Measurements from ENCODE around the gene SH3RF2.

Gene SH3RF2

DNA sequence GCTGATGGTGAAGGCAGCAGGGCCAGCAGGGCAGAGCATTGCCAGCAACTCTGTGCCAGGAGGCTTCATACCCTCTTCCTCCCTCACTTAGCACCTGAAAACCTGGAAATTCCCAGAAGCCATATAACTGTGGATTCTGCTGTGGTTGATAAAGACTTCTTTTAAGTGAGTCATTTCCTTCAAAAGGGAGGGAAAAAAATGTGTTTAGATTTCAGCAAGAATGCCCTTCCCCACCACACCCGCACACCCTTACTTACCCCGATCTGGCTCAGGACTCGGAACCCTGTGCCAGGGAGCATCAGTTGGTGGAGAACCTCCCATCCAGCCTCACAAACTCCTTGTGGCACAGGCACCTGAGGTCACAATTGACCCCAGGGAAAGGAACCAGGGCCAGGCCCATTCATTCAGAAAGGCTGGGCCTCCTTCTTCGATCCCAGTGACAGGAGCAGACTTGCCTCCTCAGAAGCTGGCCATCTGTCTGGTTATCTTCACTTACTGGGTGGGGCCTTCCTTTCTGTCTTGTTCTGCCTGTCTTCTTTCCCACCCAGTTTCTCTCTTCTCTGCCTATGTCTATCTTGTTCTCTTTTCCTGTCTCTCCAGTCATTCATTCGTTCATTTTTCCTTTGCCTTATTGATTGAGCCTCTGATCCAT is 106.4 kb downstream of the SH3RF2 start:
- Mint-ChIP-seq H3K4me1 (no peaks in the 10 kb centered on the region), H3K36me3 (no peaks in the 10 kb centered on the region), H3K27ac (no peak overlapping the region), H3K4me3 (no peak overlapping the region), H3K27me3 (no peaks in the 10 kb centered on the region), H3K9me3 (peaks cover 5% of the 10 kb centered on the region)
- ATAC-seq, result no peak

GRCh38 chr5:146043722-146044121 is 107.3 kb downstream of the SH3RF2 start:
- H3K4me3 Mint-ChIP-seq, result no peak overlapping the region
- peaks cover 5% of the 10 kb centered on the region for H3K9me3 Mint-ChIP-seq
- H3K27ac Mint-ChIP-seq, result no peak overlapping the region
- ATAC-seq, result no peak
- H3K36me3 Mint-ChIP-seq, result no peaks in the 10 kb centered on the region
- peaks cover 4% of the 10 kb centered on the region for H3K27me3 Mint-ChIP-seq
- no peaks in the 10 kb centered on the region for H3K4me1 Mint-ChIP-seq

DNA sequence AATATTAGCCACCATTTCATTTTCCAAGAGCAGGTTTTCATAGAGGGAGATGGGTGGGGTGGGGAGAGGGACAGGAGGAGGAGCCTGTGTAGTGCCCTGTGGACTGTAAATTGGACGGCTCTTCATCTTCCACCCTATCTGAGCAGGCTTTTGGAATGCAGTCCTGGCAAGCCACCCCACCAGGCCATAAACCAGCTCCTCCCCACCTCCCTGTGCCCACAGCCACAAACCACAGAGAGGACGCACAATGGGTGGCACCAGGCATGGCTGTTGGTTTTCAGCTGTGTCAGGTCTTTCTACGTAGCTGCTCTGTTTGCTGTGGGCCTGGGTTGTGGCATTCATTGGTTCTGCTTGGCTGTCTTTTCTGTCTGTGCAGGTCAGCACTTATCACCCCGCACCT is 111.0 kb downstream of the SH3RF2 start:
- Mint-ChIP-seq H3K4me3 (no peak overlapping the region), H3K36me3 (no peaks in the 10 kb centered on the region), H3K9me3 (peaks cover 5% of the 10 kb centered on the region), H3K27me3 (peaks cover 34% of the 10 kb centered on the region), H3K27ac (no peak overlapping the region), H3K4me1 (no peaks in the 10 kb centered on the region)
- ATAC-seq, result no peak

- Mint-ChIP-seq H3K36me3 (no peaks in the 10 kb centered on the region), H3K4me3 (no peak overlapping the region), H3K27me3 (peaks cover 34% of the 10 kb centered on the region), H3K4me1 (no peaks in the 10 kb centered on the region), H3K9me3 (peaks cover 5% of the 10 kb centered on the region), H3K27ac (no peak overlapping the region)
- no peak for ATAC-seq
Observed at GRCh38 chr5:146048994-146049703, 112.8 kb downstream of the SH3RF2 start.

DNA sequence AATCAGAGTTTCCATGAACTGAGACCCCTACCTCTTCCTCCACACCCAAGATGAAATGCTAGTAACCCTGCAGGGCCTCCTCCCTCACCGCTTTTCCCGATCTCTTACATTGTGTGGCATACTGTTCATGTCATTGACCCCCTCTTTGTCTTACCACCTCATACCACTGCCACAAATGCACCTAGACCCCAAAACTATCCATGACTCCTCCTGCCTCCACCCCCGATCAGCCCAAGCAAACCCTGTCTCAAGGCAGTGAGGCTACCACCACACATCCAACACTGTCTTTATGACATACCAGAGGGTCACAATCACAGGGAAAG is 113.3 kb downstream of the SH3RF2 start:
- Mint-ChIP-seq H3K9me3 (peaks cover 3% of the 10 kb centered on the region), H3K4me3 (no peak overlapping the region), H3K4me1 (no peaks in the 10 kb centered on the region), H3K36me3 (no peaks in the 10 kb centered on the region), H3K27ac (no peak overlapping the region), H3K27me3 (peaks cover 34% of the 10 kb centered on the region)
- no peak for ATAC-seq

DNA sequence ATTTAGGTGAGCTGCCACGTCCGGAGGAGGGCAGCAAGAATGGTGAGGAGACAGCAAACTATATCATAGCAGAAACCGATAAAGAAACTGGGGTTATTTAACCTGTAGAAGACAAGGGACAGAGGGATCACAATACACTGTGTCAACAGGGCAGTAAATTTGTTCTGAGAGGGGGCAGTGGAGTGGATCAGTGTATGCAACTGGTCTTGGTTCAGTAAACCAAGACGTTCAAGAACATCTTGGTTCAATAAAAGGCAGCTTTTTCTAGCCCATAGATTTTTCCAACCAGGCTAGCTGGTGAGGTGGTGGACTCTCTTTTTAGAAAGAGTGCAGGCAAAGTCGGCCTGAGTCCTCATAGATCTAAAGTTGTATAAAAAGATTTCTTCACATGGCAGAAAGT is 113.7 kb downstream of the SH3RF2 start:
- no peak overlapping the region for H3K4me3 Mint-ChIP-seq
- no peak overlapping the region for H3K27ac Mint-ChIP-seq
- H3K4me1 Mint-ChIP-seq, result no peaks in the 10 kb centered on the region
- no peaks in the 10 kb centered on the region for H3K36me3 Mint-ChIP-seq
- H3K9me3 Mint-ChIP-seq, result peaks cover 3% of the 10 kb centered on the region
- peaks cover 34% of the 10 kb centered on the region for H3K27me3 Mint-ChIP-seq
- ATAC-seq, result no peak

DNA sequence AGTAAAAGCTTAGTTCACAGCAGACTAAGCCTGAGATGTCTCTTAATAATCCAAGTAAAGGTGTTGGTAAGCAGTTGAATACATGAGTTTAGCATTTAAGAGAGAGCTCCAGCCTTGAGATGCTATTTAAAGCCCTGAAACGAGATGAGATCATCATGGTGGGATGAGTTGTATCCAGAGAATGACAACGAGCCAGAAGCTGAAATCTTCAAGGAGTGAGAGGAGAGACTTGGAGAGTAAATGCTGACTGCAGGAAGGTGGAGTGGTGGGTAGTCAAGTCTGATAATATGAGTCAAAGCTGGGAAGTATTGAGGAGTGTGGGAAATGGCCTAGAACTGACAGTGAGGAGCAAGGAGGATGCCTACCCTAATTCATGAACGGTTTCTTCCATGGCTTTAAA is 115.3 kb downstream of the SH3RF2 start:
- Mint-ChIP-seq H3K4me1 (no peaks in the 10 kb centered on the region), H3K9me3 (no peaks in the 10 kb centered on the region), H3K27ac (no peak overlapping the region), H3K27me3 (peaks cover 34% of the 10 kb centered on the region), H3K4me3 (no peak overlapping the region), H3K36me3 (no peaks in the 10 kb centered on the region)
- no peak for ATAC-seq

DNA sequence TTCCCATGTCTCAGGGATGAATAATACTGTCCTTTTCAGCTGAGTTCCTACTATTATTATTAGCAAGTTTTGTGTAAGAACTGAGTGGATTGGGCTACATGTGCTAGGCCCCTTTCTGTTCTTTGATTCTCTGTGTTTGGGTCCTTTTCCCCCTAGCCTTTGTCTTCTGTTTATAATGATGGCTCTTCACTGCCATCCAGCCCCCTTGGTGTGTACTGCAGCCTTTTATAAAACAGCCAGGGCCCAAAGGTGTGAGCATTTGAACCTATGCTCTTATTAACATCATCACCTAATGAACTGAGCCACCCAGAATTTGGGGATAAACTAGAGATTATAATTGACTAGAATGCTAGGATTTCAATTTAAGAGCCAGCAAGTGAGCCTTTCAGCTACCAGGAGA is 116.4 kb downstream of the SH3RF2 start:
- H3K27me3 Mint-ChIP-seq, result peaks cover 34% of the 10 kb centered on the region
- no peaks in the 10 kb centered on the region for H3K9me3 Mint-ChIP-seq
- no peaks in the 10 kb centered on the region for H3K4me1 Mint-ChIP-seq
- no peak overlapping the region for H3K27ac Mint-ChIP-seq
- no peak overlapping the region for H3K4me3 Mint-ChIP-seq
- no peak for ATAC-seq
- no peaks in the 10 kb centered on the region for H3K36me3 Mint-ChIP-seq

DNA sequence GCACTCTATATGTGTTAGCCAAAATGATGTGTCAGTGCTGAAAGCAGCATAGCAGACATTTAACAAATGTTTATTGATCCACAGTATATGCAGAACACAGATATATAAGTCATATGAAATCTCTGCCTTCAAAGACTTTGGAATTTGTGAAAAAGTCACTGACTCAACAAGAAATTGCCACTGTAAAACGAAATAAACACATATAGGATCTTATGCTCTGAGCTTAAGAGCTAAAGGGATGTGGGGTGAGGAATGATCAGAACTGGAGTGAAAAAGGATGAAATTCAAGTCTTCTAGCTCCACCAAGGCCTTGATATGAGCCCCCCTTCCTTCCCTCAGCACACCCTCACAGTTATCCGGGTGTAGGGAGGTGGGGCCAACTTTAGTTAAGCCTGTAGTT is 119.1 kb downstream of the SH3RF2 start:
- no peak overlapping the region for H3K27ac Mint-ChIP-seq
- no peak for ATAC-seq
- no peaks in the 10 kb centered on the region for H3K36me3 Mint-ChIP-seq
- H3K9me3 Mint-ChIP-seq, result no peaks in the 10 kb centered on the region
- no peak overlapping the region for H3K4me3 Mint-ChIP-seq
- peaks cover 24% of the 10 kb centered on the region for H3K27me3 Mint-ChIP-seq
- no peaks in the 10 kb centered on the region for H3K4me1 Mint-ChIP-seq

- Mint-ChIP-seq H3K27me3 (peaks cover 17% of the 10 kb centered on the region), H3K27ac (no peak overlapping the region), H3K4me3 (no peak overlapping the region), H3K4me1 (no peaks in the 10 kb centered on the region), H3K9me3 (no peaks in the 10 kb centered on the region), H3K36me3 (no peaks in the 10 kb centered on the region)
- no peak for ATAC-seq
Observed at GRCh38 chr5:146059460-146060220, 123.3 kb downstream of the SH3RF2 start.

- Mint-ChIP-seq H3K27me3 (peaks cover 17% of the 10 kb centered on the region), H3K4me3 (no peak overlapping the region), H3K36me3 (no peaks in the 10 kb centered on the region), H3K4me1 (no peaks in the 10 kb centered on the region), H3K9me3 (no peaks in the 10 kb centered on the region), H3K27ac (no peak overlapping the region)
- ATAC-seq, result no peak
Observed at GRCh38 chr5:146060221-146060585, 123.8 kb downstream of the SH3RF2 start.

DNA sequence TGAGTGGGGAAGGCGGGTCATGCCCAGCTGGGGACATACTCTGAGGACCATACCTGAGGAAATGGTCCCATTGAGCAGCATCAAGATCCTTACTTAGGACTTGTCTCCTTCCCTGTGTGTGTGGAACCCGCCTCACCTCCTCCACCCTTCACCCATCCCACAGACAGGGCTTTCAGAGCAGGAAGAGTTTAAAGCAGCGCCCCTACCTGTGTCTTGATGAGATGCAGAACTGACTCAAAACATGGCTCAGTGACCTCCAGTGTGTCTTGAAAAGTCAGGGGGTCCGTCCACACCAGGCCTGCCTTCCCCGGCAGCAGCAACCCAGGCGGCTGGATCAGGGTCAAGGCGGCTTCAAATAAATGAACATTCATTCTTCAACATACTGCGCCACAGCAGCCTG is 130.6 kb downstream of the SH3RF2 start:
- no peaks in the 10 kb centered on the region for H3K36me3 Mint-ChIP-seq
- no peak for ATAC-seq
- H3K9me3 Mint-ChIP-seq, result no peaks in the 10 kb centered on the region
- H3K27me3 Mint-ChIP-seq, result peaks cover 6% of the 10 kb centered on the region
- no peak overlapping the region for H3K4me3 Mint-ChIP-seq
- no peak overlapping the region for H3K27ac Mint-ChIP-seq
- no peaks in the 10 kb centered on the region for H3K4me1 Mint-ChIP-seq

DNA sequence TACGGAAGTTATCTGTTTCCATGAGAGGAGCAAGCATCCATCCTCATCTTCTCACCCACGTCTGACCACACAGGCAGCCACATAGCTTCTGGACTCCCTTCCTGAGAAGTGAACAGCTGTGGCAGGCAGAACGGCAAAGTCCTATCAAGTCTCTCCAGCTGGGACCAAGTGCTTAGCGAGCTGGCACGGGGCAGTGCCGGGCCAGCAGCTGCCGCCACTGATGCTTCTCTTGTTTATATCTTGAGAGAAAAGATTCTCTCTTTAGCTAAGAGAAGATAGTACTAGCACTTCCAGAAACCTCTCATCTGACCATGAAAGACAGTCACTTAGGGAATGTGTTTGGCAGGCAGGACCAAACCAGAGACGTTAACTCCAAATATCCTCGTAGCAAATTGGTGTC is 131.8 kb downstream of the SH3RF2 start:
- no peak overlapping the region for H3K4me3 Mint-ChIP-seq
- no peaks in the 10 kb centered on the region for H3K4me1 Mint-ChIP-seq
- H3K27me3 Mint-ChIP-seq, result peaks cover 7% of the 10 kb centered on the region
- no peaks in the 10 kb centered on the region for H3K9me3 Mint-ChIP-seq
- no peaks in the 10 kb centered on the region for H3K36me3 Mint-ChIP-seq
- H3K27ac Mint-ChIP-seq, result no peak overlapping the region
- ATAC-seq, result no peak

DNA sequence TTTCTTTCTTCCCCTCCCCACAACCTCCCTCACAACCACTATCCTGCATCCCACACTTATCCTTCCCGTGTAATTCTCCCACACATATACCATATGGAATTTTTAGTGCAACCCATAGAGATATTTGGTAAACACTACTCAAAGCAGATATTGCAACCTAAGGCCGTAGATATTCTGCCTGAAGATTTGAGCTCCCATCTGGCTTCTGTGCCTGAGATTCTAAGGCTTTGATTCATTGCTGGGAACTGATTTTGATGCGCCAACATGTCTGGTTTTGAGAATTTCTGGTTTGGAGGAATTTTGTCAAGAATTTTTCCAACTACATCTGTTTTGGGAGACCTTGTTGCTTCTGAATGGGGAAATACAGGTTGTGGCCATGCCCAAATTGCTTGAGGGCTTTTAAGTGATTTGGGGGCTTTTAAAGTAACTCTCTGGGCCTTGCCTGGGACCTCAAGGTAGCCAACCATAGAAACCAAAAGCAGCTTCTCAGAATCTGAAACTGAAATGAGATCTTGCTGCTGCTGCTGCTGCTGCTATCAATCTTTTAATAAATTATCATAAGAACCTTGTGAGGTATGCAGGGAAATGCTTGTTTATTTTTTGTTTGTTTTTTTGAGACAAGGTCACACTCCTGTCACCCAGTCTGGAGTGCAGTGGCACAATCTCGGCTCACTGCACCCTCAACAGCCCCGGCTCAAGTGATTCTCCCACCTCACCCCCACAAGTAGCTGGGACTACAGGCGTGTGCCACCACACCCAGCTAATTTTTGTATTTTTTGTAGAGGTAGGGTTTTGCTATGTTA is 132.8 kb downstream of the SH3RF2 start:
- no peak for ATAC-seq
- Mint-ChIP-seq H3K36me3 (no peaks in the 10 kb centered on the region), H3K4me3 (no peak overlapping the region), H3K27me3 (peaks cover 9% of the 10 kb centered on the region), H3K27ac (no peak overlapping the region), H3K9me3 (no peaks in the 10 kb centered on the region), H3K4me1 (no peaks in the 10 kb centered on the region)

DNA sequence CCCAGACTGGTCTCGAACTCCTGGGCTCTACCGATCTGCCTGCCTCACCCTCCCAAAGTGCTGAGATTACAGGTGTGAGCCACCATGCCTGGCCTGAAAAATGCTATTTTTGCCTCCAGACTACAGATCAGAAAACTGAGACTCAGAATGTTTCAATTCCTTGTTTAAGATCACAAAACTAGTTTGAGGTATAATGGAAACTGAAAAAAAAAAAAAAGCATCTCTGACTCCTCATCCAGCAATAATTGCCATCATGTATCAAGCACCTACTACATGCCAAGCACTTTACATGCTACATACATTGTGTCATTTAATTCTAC is 133.4 kb downstream of the SH3RF2 start:
- H3K27me3 Mint-ChIP-seq, result peaks cover 9% of the 10 kb centered on the region
- H3K36me3 Mint-ChIP-seq, result no peaks in the 10 kb centered on the region
- no peaks in the 10 kb centered on the region for H3K9me3 Mint-ChIP-seq
- H3K27ac Mint-ChIP-seq, result no peak overlapping the region
- ATAC-seq, result no peak
- no peaks in the 10 kb centered on the region for H3K4me1 Mint-ChIP-seq
- no peak overlapping the region for H3K4me3 Mint-ChIP-seq

Measured in stimulated activated memory B cell treated with anti-CD40 and anti-IgM and Interleukin-4, amounts not matched to agents 10 μg/mL and 1 μg/mL and 100 μg/mL, for 72 hours (primary cell).